ENCODE data around the gene MEX3B. TPM values are rescaled to one million over a fixed set of nuclear protein-coding genes. Genes with fewer than 3 reads are reported as not detected.

Gene MEX3B
- total and polyA plus RNA-seq, 8 donors: 0.13 to 2.2 (median 0.45) TPM

DNA sequence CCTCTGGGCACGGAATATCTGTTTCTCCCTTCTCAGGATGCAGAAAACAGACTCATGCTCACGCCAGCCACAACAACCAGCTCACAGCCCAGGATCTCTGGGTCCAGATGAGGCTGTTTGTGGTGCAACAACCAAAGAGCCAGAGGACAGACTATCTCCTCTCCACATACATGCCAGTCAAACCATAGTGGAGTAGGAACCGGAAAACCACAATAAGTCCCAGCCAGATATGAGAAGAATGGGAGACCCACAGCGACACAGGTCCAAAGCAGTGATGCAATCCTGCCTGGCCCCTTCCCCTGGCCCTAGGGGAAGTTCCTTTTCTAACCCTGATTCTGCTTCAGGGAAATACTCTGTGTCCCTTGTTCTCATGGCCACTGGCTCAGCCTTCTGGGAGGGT lies 27.6 kb downstream of the MEX3B start:
- DNase-seq: no peak
- ATAC-seq: no peak
- H3K27ac ChIP-seq: no peak overlapping the region
- H3K4me3 ChIP-seq: no peak overlapping the region
- H3K9me3 ChIP-seq: no peaks in the 10 kb centered on the region
- H3K27me3 ChIP-seq: no peaks in the 10 kb centered on the region
- no peak for FAIRE-seq
- intact Hi-C loops (cut with DNase I): no loop called here
- TF ChIP-seq, protein P1, sequence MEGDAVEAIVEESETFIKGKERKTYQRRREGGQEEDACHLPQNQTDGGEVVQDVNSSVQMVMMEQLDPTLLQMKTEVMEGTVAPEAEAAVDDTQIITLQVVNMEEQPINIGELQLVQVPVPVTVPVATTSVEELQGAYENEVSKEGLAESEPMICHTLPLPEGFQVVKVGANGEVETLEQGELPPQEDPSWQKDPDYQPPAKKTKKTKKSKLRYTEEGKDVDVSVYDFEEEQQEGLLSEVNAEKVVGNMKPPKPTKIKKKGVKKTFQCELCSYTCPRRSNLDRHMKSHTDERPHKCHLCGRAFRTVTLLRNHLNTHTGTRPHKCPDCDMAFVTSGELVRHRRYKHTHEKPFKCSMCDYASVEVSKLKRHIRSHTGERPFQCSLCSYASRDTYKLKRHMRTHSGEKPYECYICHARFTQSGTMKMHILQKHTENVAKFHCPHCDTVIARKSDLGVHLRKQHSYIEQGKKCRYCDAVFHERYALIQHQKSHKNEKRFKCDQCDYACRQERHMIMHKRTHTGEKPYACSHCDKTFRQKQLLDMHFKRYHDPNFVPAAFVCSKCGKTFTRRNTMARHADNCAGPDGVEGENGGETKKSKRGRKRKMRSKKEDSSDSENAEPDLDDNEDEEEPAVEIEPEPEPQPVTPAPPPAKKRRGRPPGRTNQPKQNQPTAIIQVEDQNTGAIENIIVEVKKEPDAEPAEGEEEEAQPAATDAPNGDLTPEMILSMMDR (IDR thresholded peaks at IDR 0.05): no peak
- no peaks in the 10 kb centered on the region for H3K36me3 ChIP-seq
- WGBS, 2 donors: 73 to 77% methylated on average over 4 of the region's 4 CpGs
- H3K4me1 ChIP-seq: no peaks in the 10 kb centered on the region

DNA sequence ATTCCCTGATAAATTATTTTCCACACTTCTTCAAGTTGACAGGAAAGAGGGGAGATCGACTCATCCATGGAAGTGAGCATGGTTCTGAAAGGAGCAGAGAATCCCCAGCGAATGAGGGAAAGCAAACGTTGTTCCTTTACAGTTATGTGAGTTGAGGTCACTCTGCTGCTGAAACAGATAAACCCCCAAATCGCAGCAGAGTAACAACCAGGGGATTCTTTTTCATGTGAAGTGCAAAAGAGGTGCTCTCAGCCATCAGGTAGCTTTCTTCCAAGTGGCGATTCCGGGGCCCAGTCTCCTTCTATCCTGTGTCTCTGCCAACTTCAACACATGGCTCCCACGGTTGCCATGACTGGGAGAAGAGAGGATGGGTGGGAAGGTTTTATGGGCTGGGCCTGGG lies 28.2 kb downstream of the MEX3B start:
- Histone ChIP-seq H3K27me3 (no peaks in the 10 kb centered on the region), H3K36me3 (no peaks in the 10 kb centered on the region), H3K4me1 (no peaks in the 10 kb centered on the region), H3K27ac (no peak overlapping the region), H3K4me3 (no peak overlapping the region), H3K9me3 (no peaks in the 10 kb centered on the region)
- DNase-seq (no peak), ATAC-seq (no peak), FAIRE-seq (no peak)
- TF ChIP-seq, protein P1 (IDR thresholded peaks at IDR 0.05): no peak
- 43 to 50% methylated on average over 7 of the region's 7 CpGs for WGBS, 2 donors
- intact Hi-C loops (cut with DNase I): no loop called here

DNA sequence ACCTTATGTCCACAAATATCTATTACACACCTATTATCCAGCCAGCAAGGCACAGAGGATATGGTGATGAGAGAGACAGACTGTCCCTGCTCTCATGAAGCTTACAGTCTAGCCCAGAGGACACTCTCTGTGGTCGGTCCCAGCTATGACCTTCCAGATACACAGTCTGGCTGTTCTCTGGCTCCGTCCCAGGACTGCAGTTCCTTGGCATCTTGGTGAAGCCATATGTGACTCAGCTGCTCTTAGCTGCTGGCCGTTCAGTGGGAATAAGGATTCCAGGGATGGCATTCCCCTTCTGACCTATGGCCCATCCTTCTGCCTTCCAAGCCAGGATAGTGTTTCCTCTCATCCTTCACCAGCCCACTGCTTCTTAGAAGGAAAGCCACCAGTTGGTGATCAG lies 30.8 kb downstream of the MEX3B start:
- FAIRE-seq (no peak), ATAC-seq (no peak), DNase-seq (no peak)
- Histone ChIP-seq H3K27ac (no peak overlapping the region), H3K27me3 (no peaks in the 10 kb centered on the region), H3K4me3 (no peak overlapping the region), H3K36me3 (no peaks in the 10 kb centered on the region), H3K9me3 (no peaks in the 10 kb centered on the region), H3K4me1 (no peaks in the 10 kb centered on the region)
- TF ChIP-seq, protein P1 (IDR thresholded peaks at IDR 0.05): no peak
- intact Hi-C loops (cut with DNase I): no loop called here
- 62 to 76% methylated on average over 3 of the region's 3 CpGs for WGBS, 2 donors

DNA sequence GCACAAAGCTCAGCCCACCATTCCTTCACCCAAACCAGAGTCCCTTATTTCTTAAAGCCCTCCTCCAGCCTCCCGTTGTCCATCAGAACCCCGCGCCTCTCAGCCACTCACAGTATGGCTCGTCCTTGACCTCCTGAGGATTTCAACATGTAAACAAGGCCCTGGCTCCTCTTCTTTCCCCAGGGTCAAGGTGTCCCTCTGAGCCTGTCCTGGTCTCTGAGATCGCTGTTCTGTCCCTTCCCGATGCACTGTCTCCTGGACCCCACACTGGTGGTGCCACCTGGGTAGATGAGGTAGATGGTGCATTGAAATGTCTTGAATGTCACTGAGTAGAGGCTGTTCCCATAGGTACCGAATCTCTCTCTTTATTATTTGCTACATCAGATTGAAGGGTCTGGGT lies 32.9 kb downstream of the MEX3B start:
- no peaks in the 10 kb centered on the region for H3K4me1 ChIP-seq
- H3K27ac ChIP-seq: no peak overlapping the region
- no peaks in the 10 kb centered on the region for H3K9me3 ChIP-seq
- H3K27me3 ChIP-seq: no peaks in the 10 kb centered on the region
- no peaks in the 10 kb centered on the region for H3K36me3 ChIP-seq
- intact Hi-C loops (cut with DNase I): no loop called here
- WGBS, 2 donors: 62 to 72% methylated on average over 7 of the region's 7 CpGs
- no peak overlapping the region for H3K4me3 ChIP-seq
- FAIRE-seq: no peak
- ATAC-seq: no peak
- TF ChIP-seq, protein P1 (IDR thresholded peaks at IDR 0.05): no peak
- DNase-seq: no peak

DNA sequence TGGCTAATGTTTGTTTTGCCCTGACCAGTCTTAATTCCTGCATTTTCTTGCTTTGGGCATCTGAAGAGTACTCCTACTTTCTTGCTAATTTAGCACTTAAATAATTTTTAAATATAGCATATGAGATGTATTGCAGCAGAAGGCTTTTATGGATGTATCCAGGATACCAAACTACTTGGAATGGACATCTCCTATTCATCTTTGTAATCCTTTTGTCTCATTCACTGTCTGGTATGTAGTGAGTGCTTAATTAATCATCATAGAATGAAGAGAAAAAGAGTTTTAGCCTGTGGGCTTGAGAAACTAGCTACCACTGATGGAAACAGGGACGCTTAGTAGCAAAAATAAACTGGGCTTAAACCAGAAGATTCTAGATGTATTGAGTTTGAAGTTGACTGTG lies 40.6 kb downstream of the MEX3B start:
- intact Hi-C loops (cut with DNase I): no loop called here
- FAIRE-seq (no peak), ATAC-seq (no peak), DNase-seq (no peak)
- Histone ChIP-seq H3K4me3 (no peak overlapping the region), H3K4me1 (no peaks in the 10 kb centered on the region), H3K36me3 (no peaks in the 10 kb centered on the region), H3K27me3 (no peaks in the 10 kb centered on the region), H3K9me3 (no peaks in the 10 kb centered on the region), H3K27ac (no peak overlapping the region)
- TF ChIP-seq, protein P1 (IDR thresholded peaks at IDR 0.05): no peak
- 66 to 88% methylated on average over 1 of the region's 1 CpG for WGBS, 2 donors

Data from pancreas (tissue), 10 donors.